Osteoblast (primary cell): ENCODE measurements around the gene ZNF444. TPM values are rescaled to one million over a fixed set of nuclear protein-coding genes. Genes with fewer than 3 reads are reported as not detected.
"Not testable (repeated sequence)": the region's sequence is repeated elsewhere in the genome, so short reads cannot be mapped to it uniquely, and the experiment has no call there.

Experiments
- DNase-seq: peaks from one replicate; pipeline ENCODE4 v3.0.0; 2011; ENCODE audit warnings: low spot score, mixed read lengths; ENCODE audit not compliant: insufficient read length; ENCODE audit errors: missing footprints
- H2AFZ ChIP-seq: 2 replicates; pipeline ENCODE4 v1.6.0; 2011; ENCODE audit warnings: mild to moderate bottlenecking, low read length
- H3K27ac ChIP-seq: 2 replicates; pipeline ENCODE4 v1.5.1; 2011; ENCODE audit warnings: mild to moderate bottlenecking, low read depth, low read length, moderate library complexity
- H3K27me3 ChIP-seq: 2 replicates; pipeline ENCODE4 v1.6.0; 2012; ENCODE audit warnings: mild to moderate bottlenecking, control low read depth, inconsistent platforms, low read length, moderate library complexity; ENCODE audit not compliant: insufficient read depth
- H3K36me3 ChIP-seq: 2 replicates; pipeline ENCODE4 v1.5.1; 2011; ENCODE audit warnings: mild to moderate bottlenecking, low read length, control low read depth, moderate library complexity; ENCODE audit not compliant: insufficient read depth
- H3K4me1 ChIP-seq: 2 replicates; pipeline ENCODE4 v1.5.1; 2011; ENCODE audit warnings: mild to moderate bottlenecking, low read length, control low read depth, moderate library complexity; ENCODE audit not compliant: insufficient read depth
- H3K4me2 ChIP-seq: 2 replicates; pipeline ENCODE4 v1.6.0; 2011; ENCODE audit warnings: mild to moderate bottlenecking, low read length; ENCODE audit not compliant: insufficient read depth
- H3K4me3 ChIP-seq: fragments of 200-600 bp; sonication (generic); 3 replicates; pipeline ENCODE4 v1.5.1; 2012; ENCODE audit warnings: mild to moderate bottlenecking, low read length, inconsistent platforms; ENCODE audit not compliant: insufficient read depth
- H3K79me2 ChIP-seq: 2 replicates; pipeline ENCODE4 v1.6.0; 2012; ENCODE audit warnings: mild to moderate bottlenecking, low read length, control low read depth, inconsistent platforms; ENCODE audit not compliant: insufficient read depth
- H3K9me3 ChIP-seq: 2 replicates; pipeline ENCODE4 v1.5.1; 2011; ENCODE audit warnings: low read depth, low read length, control low read depth
- H4K20me1 ChIP-seq: 2 replicates; pipeline ENCODE4 v1.6.0; 2012; ENCODE audit warnings: mild to moderate bottlenecking, low read length, control low read depth; ENCODE audit not compliant: insufficient read depth
- CTCF ChIP-seq: IDR thresholded peaks from 2 replicates; pipeline ENCODE4 v1.5.1; 2011; ENCODE audit warnings: mild to moderate bottlenecking, low read depth, low read length, moderate library complexity; ENCODE audit errors: extremely low read depth
- total RNA-seq: library from RNA; depleted of rRNA; stranded (reverse); fragments of >200 nt; gene quantifications from 2 replicates; pipeline ENCODE4 v1.2.3, GENCODE V29; 2012

ZNF444 gene
- total RNA-seq, 1 donor, result 16.6 TPM

- Histone ChIP-seq H3K9me3 (no peaks in the 10 kb centered on the region), H3K4me2 (no peak overlapping the region), H3K4me3 (no peak overlapping the region), H3K36me3 (no peaks in the 10 kb centered on the region), H3K79me2 (no peaks in the 10 kb centered on the region), H3K27me3 (no peaks in the 10 kb centered on the region), H3K27ac (no peak overlapping the region), H2AFZ (no peak overlapping the region), H4K20me1 (no peaks in the 10 kb centered on the region), H3K4me1 (no peaks in the 10 kb centered on the region)
- no peak for TF ChIP-seq CTCF
- DNase-seq, result no peak
These were observed 53.0 kb downstream of the ZNF444 start for GRCh38 chr19:56193981-56194640.

- not testable (repeated sequence) for H3K4me1 ChIP-seq, H4K20me1 ChIP-seq, H3K79me2 ChIP-seq, H3K36me3 ChIP-seq, H3K27ac ChIP-seq, DNase-seq, H3K4me3 ChIP-seq, H3K27me3 ChIP-seq, H3K9me3 ChIP-seq, H3K4me2 ChIP-seq, H2AFZ ChIP-seq
These were observed 56.6 kb downstream of the ZNF444 start, which contains the start of gene ZSCAN5B for GRCh38 chr19:56197646-56198045. TSS of gene ZSCAN5B (minus strand) at chr19:56197783. CDS start at chr19:56193052, 4,731 bp downstream.

GRCh38 chr19:56199687-56200086, 58.6 kb downstream of the ZNF444 start:
- TF ChIP-seq CTCF, result no peak
- H3K36me3 ChIP-seq, result no peaks in the 10 kb centered on the region

GRCh38 chr19:56201973-56202372, 60.9 kb downstream of the ZNF444 start, which contains the start of gene ZSCAN5C:
TSS of gene ZSCAN5C (plus strand) at chr19:56202273. CDS start at chr19:56205914, 3,641 bp downstream.
- H2AFZ ChIP-seq, result no peak within 1 kb of the TSS
- no peak within 1 kb of the TSS for H3K4me3 ChIP-seq
- no peaks in the 10 kb centered on the region for H3K9me3 ChIP-seq
- H3K4me2 ChIP-seq, result no peak within 1 kb of the TSS
- H3K27me3 ChIP-seq, result no peaks in the 10 kb centered on the region
- no peaks in the 10 kb centered on the region for H4K20me1 ChIP-seq
- no peak within 1 kb of the TSS for H3K27ac ChIP-seq
- DNase-seq, result no peak
- TF ChIP-seq CTCF, result no peak
- H3K36me3 ChIP-seq, result no peaks in the 10 kb centered on the region
- H3K4me1 ChIP-seq, result no peaks in the 10 kb centered on the region
- no peaks in the 10 kb centered on the region for H3K79me2 ChIP-seq

More at GRCh38 chr19:56199687-56200086, 58.6 kb downstream of the ZNF444 start:
- H3K4me1 ChIP-seq, result no peaks in the 10 kb centered on the region
- no peak overlapping the region for H3K4me2 ChIP-seq
- H3K27me3 ChIP-seq, result no peaks in the 10 kb centered on the region
- no peak overlapping the region for H3K27ac ChIP-seq
- DNase-seq, result no peak
- no peaks in the 10 kb centered on the region for H3K79me2 ChIP-seq
- no peak overlapping the region for H2AFZ ChIP-seq
- no peak overlapping the region for H3K4me3 ChIP-seq
- no peaks in the 10 kb centered on the region for H3K9me3 ChIP-seq
- no peaks in the 10 kb centered on the region for H4K20me1 ChIP-seq

GRCh38 chr19:56207581-56207980, 66.5 kb downstream of the ZNF444 start:
- not testable (repeated sequence) for H3K27me3 ChIP-seq, H2AFZ ChIP-seq, H4K20me1 ChIP-seq, H3K79me2 ChIP-seq, H3K27ac ChIP-seq, H3K4me1 ChIP-seq, H3K9me3 ChIP-seq, H3K4me3 ChIP-seq, H3K4me2 ChIP-seq, DNase-seq, H3K36me3 ChIP-seq
